GM19455 (cell line): ENCODE data around the gene UCKL1.
"Not testable (repeated sequence)": the region's sequence is repeated elsewhere in the genome, so short reads cannot be mapped to it uniquely, and the experiment has no call there.

Experiments used
- ATAC-seq: cut with Tn5 transposase; IDR thresholded peaks from one replicate; pipeline ENCODE4 v1.9.1; 2021; ENCODE audit not compliant: unreplicated experiment

UCKL1 gene

GRCh38 chr20:63944078-63944941 lies 11.9 kb downstream of the UCKL1 start:
- ATAC-seq = no peak

DNA sequence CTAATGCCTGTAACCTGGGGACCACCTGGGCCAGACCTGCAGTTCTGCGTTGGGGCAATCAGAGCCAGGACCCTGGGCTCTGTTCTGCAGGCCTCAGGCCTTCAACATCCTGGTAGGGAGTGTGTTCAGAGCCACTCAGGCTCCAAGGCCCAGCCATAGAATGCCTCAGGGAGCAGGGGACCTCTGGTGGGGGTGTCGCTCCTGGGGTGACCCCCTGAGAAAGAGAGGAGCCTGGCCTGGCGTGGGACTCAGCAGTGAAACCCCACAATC lies 12.5 kb downstream of the UCKL1 start:
- ATAC-seq = no peak

DNA sequence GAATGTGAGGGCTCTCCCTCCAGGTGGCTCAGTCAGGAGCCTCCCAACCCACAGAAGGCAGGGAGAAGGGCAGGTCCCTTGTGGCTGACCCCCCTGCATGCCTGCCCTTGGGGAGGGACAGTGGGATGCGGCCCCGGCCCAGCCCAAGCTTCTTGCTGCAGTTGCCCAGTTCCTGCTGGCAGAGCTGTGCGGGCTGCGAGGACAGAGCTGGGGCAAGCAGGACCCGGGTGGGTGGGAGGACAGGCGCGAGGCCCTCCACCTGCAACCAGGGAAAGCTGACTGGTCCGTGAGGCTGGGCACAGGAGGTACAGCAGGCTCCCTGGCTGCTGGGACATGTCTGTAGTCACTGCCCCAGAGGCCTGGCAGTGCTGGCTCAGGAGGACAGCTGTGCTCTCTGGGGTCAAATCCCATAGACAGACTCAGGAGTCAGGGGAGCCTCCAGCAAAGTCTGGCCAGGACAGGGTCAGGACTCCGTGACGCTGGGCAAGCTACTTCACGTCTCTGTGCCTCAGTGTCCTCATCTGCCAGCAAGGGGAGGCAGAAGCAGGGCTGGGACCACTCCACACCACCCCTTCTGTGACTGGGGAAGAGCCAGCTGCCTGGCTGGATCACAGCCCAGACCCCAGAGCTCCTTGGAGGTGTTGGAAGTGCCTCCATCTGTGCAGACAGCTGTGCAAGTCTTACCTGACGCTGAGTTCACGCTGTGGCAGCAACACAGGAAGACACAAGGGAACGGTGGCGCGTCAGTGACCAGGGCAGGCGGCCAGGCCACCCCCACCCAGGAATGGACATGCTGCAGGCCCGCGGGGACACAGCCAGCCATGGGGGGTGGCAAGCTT lies 13.0 kb downstream of the UCKL1 start:
- no peak for ATAC-seq

- no peak for ATAC-seq
Observed at GRCh38 chr20:63942250-63942951, 13.8 kb downstream of the UCKL1 start.

- no peak for ATAC-seq
Observed at GRCh38 chr20:63941282-63942081, 14.7 kb downstream of the UCKL1 start.

DNA sequence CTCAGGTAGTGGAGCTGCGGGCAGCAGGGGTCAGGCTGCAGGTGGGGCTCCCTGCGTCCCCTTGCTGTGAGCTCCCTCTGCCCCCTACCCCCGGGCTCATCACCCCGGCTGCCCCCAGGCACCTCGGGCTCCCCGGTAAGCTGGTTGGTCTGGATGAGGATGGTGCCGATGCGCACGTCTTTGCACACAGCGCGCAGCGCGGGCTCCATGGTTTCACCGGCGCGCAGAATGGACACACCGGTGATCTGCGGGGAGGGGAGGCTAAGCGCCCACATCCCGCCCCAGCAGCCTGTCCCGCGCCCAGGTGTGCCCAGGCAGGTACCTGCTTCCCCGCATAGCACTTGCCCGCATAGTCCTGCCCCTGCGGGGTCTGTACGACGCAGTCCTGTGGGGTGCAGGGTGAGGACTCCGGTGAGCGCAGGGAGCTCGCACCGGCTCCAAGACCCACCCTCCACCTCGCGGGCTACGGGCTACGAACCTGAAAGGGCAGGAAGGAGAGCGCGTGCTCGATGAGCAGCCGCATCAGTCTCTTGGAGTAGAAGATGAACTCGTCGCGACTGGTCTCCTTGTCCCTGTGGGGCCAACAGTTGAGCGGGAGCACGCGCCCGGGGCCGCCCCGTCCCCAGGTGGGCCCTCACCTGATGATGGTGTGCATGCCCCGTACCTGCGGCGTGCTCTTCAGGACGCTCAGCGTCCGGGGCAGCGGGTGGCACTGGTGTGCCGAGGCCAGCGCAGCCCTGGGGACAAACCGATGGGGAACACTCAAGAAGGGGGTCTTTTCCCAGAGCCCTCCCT lies 15.5 kb downstream of the UCKL1 start:
- ATAC-seq = no peak

GRCh38 chr20:63940071-63940471 lies 16.1 kb downstream of the UCKL1 start:
- no peak for ATAC-seq

GRCh38 chr20:63939061-63939935 lies 16.9 kb downstream of the UCKL1 start:
- ATAC-seq = no peak

DNA sequence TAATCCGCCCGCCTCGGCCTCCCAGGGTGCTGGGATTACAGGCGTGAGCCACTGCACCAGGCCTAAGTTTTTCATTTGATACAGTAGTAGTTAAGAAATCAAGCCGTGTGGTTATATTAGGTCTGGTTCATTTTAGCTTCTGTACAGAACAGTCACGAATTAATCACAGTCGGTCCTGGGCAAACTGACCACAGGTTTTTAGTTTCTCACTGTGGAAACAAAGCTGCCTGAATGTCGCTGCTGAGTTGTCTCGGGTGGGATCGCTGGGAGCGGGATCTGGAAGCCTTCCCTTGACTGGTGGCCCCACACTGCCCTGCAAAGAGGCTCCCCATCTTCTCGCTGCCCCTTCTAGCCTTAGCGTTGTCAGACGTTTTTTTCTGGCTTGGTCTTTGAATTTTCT lies 18.6 kb downstream of the UCKL1 start:
- ATAC-seq = no peak

GRCh38 chr20:63935447-63935846 lies 20.8 kb downstream of the UCKL1 start:
- ATAC-seq = no peak

DNA sequence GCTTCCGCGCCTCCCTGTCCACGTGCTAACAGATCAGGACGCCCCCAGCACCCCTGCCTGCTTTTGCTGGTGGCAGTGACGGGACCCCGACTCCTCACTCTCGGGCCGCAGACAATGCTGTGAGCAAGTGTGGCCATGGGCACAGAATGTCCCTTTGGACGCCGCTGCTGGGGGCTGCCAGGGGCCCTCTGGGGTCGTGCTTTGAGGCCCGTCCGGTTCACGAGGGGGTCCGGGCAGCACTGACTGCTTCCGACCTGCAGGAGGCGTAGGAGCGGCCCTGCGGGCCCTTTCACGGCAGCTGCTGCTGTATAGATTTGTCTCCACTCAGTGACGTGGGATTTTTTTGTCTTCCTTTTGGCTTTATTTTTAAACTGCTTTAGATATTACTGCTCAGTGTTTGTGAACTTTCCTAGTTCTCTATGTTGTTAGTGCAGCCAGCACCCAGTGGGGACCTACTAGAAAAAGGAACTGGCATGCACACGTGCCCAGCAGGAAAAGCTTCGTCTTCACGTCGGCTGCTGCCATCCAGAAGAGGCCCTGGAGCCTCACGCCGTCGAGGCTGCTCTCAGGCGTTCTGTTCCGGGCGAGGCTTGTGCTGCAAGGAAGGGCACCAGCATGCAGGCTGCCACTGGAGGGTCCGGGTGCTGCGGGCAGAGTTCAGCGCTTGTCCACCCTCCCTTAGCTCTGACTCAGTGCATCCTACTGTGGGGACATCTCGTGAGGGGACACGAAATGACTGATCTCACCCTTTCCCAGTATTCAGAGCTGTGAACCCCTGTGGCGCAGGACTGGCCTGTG lies 21.7 kb downstream of the UCKL1 start:
- no peak for ATAC-seq

- no peak for ATAC-seq
Observed at GRCh38 chr20:63933646-63934045, 22.6 kb downstream of the UCKL1 start.

DNA sequence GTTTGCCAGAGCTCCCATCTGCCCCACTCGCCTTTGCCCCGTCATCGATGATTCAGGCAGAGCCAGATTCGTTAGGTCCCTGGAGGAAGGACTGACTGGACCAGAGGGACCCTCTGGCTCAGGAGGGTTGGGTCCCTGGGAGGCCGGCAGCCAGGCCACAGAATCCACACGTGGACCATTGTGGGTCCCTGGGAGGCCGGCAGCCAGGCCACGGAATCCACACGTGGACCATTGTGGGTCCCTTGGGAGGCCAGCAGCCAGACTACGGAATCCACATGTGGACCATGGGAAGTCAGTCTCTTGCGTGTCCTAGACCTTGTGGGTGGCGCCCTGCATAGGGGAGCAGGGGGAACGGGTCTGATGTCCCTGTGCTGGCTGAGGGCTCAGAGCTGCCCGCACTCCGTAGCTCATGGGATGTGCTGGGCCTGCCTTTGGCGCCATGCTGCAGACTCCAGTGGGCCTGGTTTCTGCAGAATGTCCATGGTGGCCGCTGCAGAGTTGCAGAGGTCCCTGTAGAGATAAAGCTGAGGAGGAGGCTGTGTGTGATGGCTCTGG lies 23.5 kb downstream of the UCKL1 start:
- ATAC-seq = no peak

- no peak for ATAC-seq
Observed at GRCh38 chr20:63931735-63932134, 24.5 kb downstream of the UCKL1 start.

GRCh38 chr20:63930971-63931553 lies 25.2 kb downstream of the UCKL1 start:
- ATAC-seq = no peak

GRCh38 chr20:63929473-63929883 lies 26.7 kb downstream of the UCKL1 start:
- ATAC-seq = not testable (repeated sequence)

DNA sequence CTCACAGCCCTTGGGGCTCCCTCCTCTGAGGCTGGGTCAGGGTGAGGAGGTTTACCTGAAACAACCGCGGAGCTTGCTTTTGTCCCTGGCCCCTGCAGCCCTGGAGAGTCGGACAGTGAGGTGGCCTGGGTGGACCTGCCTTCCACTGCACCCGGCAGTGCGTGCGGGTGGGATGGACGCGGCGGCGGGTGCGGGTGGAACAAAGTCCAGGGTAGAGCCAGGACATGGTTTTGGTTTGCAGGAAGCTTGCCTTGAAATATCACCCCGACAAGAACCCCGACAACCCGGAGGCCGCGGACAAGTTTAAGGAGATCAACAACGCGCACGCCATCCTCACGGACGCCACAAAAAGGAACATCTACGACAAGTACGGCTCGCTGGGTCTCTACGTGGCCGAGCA lies 27.1 kb downstream of the UCKL1 start:
- ATAC-seq = no peak

DNA sequence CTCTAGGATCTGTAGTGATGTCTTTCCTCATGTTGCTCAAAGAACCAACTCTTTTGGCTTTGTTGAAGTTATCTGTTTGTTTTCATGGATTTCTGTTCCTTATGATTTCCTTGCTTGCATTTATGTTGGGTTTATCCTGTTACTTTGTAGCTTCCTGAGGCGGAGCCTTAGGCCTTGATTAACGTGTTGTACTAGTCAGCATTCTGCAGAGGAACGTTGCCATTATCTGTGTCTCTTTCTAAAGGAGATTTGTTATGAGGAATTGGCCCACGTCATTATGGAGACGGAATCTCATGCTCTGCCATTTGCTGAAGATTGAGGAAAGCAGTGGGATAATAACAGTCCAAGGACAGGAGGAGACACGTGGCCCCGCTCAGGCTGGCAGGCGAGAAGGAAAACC lies 29.9 kb downstream of the UCKL1 start:
- no peak for ATAC-seq
